Measurements from ENCODE around the gene PTPRN2. TPM values are rescaled to one million over a fixed set of nuclear protein-coding genes. Genes with fewer than 3 reads are reported as not detected.

Gene PTPRN2
- total and polyA plus RNA-seq, 7 donors: 0.47 to 0.82 (median 0.51) TPM

DNA sequence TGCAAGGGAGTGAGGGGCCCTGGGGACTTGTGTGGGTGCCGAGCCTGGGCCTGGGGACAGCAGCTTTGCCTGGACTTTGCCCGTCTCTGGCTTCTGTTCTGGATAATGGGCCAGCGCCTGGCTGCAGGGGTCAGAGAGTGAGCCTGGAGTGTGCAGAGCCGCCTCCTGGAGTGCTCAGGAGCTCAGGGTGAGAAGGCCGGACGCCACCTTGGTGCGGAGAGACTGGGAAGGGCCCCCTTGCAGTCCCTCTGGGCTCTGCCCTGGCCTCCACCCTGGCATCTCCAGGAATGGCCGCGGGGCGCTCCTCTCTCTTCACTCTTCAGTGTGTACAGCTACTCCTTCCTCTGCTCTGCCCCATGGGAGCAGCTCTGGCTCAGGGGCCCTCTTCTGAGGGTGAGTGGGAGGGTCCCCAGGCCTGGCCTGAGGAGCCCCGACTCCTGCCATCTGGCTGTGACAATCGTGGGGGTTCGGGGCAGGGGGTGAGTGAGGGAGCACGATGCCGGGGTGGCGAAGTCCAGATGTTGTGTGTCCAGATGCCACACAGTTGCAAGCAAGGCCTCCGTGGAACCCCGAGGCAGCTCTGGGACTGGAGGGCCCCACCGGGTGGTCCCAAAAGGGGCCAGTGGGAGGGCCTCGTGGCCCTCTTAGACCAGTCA lies 1063.7 kb downstream of the PTPRN2 start:
- TF ChIP-seq, protein P1, sequence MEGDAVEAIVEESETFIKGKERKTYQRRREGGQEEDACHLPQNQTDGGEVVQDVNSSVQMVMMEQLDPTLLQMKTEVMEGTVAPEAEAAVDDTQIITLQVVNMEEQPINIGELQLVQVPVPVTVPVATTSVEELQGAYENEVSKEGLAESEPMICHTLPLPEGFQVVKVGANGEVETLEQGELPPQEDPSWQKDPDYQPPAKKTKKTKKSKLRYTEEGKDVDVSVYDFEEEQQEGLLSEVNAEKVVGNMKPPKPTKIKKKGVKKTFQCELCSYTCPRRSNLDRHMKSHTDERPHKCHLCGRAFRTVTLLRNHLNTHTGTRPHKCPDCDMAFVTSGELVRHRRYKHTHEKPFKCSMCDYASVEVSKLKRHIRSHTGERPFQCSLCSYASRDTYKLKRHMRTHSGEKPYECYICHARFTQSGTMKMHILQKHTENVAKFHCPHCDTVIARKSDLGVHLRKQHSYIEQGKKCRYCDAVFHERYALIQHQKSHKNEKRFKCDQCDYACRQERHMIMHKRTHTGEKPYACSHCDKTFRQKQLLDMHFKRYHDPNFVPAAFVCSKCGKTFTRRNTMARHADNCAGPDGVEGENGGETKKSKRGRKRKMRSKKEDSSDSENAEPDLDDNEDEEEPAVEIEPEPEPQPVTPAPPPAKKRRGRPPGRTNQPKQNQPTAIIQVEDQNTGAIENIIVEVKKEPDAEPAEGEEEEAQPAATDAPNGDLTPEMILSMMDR (IDR thresholded peaks at IDR 0.05): no peak
- H3K9me3 ChIP-seq: no peaks in the 10 kb centered on the region
- peak in 1 of 2 donors; percentile 37 for DNase-seq
- ATAC-seq: no peak
- intact Hi-C loops (cut with DNase I): no loop called here
- H3K27ac ChIP-seq: no peak overlapping the region
- H3K36me3 ChIP-seq (ENCODE audit: insufficient read depth in 1 of 2, low read depth in 1 of 2): no peaks in the 10 kb centered on the region
- H3K4me3 ChIP-seq: no peak overlapping the region
- 72% methylated on average over 20 of the region's 20 CpGs for WGBS, 3 donors
- peaks cover 0 to 19% (median 5%) of the 10 kb centered on the region in 3 donors for H3K27me3 ChIP-seq (ENCODE audit: insufficient read depth in 3 of 3, low read length in 2 of 3)
- H3K4me1 ChIP-seq: no peaks in the 10 kb centered on the region

DNA sequence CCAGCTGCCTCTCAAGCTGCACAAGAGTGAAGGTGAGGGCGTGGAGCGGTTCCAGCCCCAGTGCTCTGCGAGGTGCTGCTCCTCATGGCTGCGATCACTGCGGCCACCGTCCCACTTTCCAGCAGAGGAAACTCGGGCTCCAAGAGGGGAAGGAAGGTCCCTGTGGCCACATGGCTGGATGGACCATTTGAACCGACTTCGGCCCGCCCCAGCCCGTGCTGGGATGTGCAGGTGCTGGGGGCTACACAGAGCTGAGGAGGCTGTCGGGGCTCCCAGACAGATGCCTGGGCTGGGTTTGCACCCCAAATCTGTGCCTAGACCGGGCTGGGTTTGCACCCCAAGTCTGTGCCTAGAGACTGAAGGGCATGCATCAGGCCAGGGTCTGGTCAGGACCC lies 1064.3 kb downstream of the PTPRN2 start:
- Histone ChIP-seq H3K36me3 (ENCODE audit: insufficient read depth in 1 of 2, low read depth in 1 of 2) (no peaks in the 10 kb centered on the region), H3K4me3 (no peak overlapping the region), H3K4me1 (no peaks in the 10 kb centered on the region), H3K27ac (no peak overlapping the region), H3K27me3 (ENCODE audit: insufficient read depth in 3 of 3, low read length in 2 of 3) (peaks cover 0 to 19% (median 5%) of the 10 kb centered on the region in 3 donors), H3K9me3 (no peaks in the 10 kb centered on the region)
- DNase-seq (no peak), ATAC-seq (no peak)
- TF ChIP-seq, protein P1 (IDR thresholded peaks at IDR 0.05): no peak
- 80 to 87% (median 82%) methylated on average over 13 of the region's 13 CpGs for WGBS, 3 donors
- intact Hi-C loops (cut with DNase I): no loop called here

DNA sequence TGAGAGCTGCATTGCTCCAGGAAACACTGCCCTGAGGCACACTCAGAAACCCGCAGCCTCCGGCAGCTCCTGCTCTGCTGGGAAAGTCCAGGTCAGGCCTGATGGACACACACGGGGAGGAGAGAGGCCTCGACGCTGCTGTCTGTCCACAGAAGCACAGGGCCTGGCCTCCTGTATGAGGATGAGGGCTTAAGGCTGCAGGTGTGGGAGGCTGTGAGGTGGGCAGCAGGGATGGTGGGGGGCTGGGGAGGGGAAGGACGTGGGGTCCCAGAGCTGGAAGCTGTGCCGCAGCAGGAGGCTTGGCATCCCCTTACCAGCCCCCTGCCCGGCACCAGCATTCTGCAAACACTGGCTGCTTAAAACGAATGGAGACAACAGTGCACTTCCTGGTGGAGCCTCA lies 1064.7 kb downstream of the PTPRN2 start:
- Histone ChIP-seq H3K9me3 (no peaks in the 10 kb centered on the region), H3K36me3 (ENCODE audit: insufficient read depth in 1 of 2, low read depth in 1 of 2) (no peaks in the 10 kb centered on the region), H3K27ac (no peak overlapping the region), H3K4me3 (no peak overlapping the region), H3K4me1 (no peaks in the 10 kb centered on the region), H3K27me3 (ENCODE audit: insufficient read depth in 3 of 3, low read length in 2 of 3) (peaks cover 0 to 21% (median 5%) of the 10 kb centered on the region in 3 donors)
- intact Hi-C loops (cut with DNase I): no loop called here
- TF ChIP-seq, protein P1 (IDR thresholded peaks at IDR 0.05): no peak
- DNase-seq (peak in 1 of 2 donors; percentile 44), ATAC-seq (no peak)
- WGBS, 3 donors: 51 to 61% (median 56%) methylated on average over 9 of the region's 9 CpGs

DNA sequence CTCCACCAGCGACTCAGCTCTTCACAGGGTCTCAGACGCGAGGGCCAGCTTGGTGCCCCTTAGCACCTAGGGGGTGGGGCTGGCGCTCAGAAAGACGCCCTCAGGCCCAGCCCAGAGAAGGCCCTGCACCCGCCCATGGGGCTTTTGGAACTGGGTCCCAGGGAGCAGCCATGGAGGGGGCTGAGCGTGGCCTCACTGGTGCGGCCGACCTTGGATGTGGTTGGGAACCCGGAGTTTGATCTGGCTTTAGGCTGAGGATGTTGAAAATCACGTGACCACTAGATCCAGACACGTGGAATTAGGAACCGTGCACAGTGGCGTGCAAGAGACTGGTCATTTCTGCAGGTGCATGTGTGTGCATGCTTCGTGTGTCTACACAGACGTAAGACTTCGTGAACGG lies 1065.4 kb downstream of the PTPRN2 start:
- Histone ChIP-seq H3K27ac (no peak overlapping the region), H3K4me1 (no peaks in the 10 kb centered on the region), H3K36me3 (ENCODE audit: insufficient read depth in 1 of 2, low read depth in 1 of 2) (no peaks in the 10 kb centered on the region), H3K4me3 (no peak overlapping the region), H3K9me3 (no peaks in the 10 kb centered on the region), H3K27me3 (ENCODE audit: insufficient read depth in 3 of 3, low read length in 2 of 3) (peaks cover 0 to 28% (median 7%) of the 10 kb centered on the region in 3 donors)
- WGBS, 3 donors: 83 to 88% (median 86%) methylated on average over 18 of the region's 18 CpGs
- TF ChIP-seq, protein P1 (IDR thresholded peaks at IDR 0.05): no peak
- intact Hi-C loops (cut with DNase I): no loop called here
- ATAC-seq: no peak
- peak in 1 of 2 donors; percentile 17 for DNase-seq

DNA sequence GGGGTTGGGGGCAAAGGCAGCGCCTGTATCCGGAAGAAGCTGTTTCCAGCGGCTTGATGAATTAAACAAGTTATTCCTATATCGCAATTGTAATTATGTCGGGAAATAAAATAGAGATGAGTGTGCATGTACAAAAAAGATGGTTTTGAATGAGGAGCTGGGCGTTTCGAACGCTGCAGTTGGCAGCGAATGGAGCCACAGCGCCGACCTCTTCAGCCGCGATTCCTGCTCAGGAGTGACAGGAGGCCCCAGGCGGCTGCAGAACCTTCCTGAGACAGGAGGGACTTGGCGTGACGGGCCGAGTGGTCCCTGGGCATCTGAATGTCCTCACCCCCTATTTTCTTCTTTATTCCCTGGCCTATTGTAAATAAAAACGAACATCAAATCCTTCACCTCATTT lies 1065.9 kb downstream of the PTPRN2 start:
- no peak for DNase-seq
- no peaks in the 10 kb centered on the region for H3K36me3 ChIP-seq (ENCODE audit: insufficient read depth in 1 of 2, low read depth in 1 of 2)
- no peaks in the 10 kb centered on the region for H3K9me3 ChIP-seq
- no peaks in the 10 kb centered on the region for H3K4me1 ChIP-seq
- TF ChIP-seq, protein P1 (IDR thresholded peaks at IDR 0.05): no peak
- H3K4me3 ChIP-seq: no peak overlapping the region
- no peak for ATAC-seq
- 81 to 88% (median 88%) methylated on average over 18 of the region's 18 CpGs for WGBS, 3 donors
- H3K27me3 ChIP-seq (ENCODE audit: insufficient read depth in 3 of 3, low read length in 2 of 3): peaks cover 0 to 28% (median 7%) of the 10 kb centered on the region in 3 donors
- intact Hi-C loops (cut with DNase I): no loop called here
- no peak overlapping the region for H3K27ac ChIP-seq

Data from psoas muscle (tissue), 8 donors.